Kidney epithelial cell (primary cell): ENCODE results near the gene GTPBP3. TPM values are rescaled to one million over a fixed set of nuclear protein-coding genes. Genes with fewer than 3 reads are reported as not detected.
"Not testable (repeated sequence)": the region's sequence is repeated elsewhere in the genome, so short reads cannot be mapped to it uniquely, and the experiment has no call there.

Experiments
- DNase-seq: peaks from one replicate; pipeline ENCODE4 v3.0.0-alpha.2; 2010; ENCODE audit warnings: low read depth
- H3K27me3 ChIP-seq: 2 replicates; pipeline ENCODE4 v1.6.0; 2011; ENCODE audit warnings: low read length; ENCODE audit not compliant: control insufficient read depth, insufficient read depth
- H3K36me3 ChIP-seq: 2 replicates; pipeline ENCODE4 v1.5.1; 2011; ENCODE audit warnings: low read length; ENCODE audit not compliant: control insufficient read depth, insufficient read depth
- H3K4me3 ChIP-seq: 2 replicates; pipeline ENCODE4 v1.5.1; 2011; ENCODE audit warnings: low read depth, mild to moderate bottlenecking, control low read depth, low read length
- total RNA-seq: library from RNA; depleted of rRNA; stranded (reverse); fragments of >200 nt; gene quantifications from 2 replicates; pipeline ENCODE4 v1.2.3, GENCODE V29; 2015
- TF ChIP-seq, protein P1 (sequence below): IDR thresholded peaks from 2 replicates; pipeline ENCODE4 v1.5.1; 2011; ENCODE audit warnings: mild to moderate bottlenecking, moderate library complexity, low read length, control low read depth, inconsistent platforms; ENCODE audit not compliant: insufficient read depth, poor library complexity, severe bottlenecking

The GTPBP3 gene, protein sequence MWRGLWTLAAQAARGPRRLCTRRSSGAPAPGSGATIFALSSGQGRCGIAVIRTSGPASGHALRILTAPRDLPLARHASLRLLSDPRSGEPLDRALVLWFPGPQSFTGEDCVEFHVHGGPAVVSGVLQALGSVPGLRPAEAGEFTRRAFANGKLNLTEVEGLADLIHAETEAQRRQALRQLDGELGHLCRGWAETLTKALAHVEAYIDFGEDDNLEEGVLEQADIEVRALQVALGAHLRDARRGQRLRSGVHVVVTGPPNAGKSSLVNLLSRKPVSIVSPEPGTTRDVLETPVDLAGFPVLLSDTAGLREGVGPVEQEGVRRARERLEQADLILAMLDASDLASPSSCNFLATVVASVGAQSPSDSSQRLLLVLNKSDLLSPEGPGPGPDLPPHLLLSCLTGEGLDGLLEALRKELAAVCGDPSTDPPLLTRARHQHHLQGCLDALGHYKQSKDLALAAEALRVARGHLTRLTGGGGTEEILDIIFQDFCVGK
- 31.8 and 38.1 TPM in 2 replicates for total RNA-seq

DNA sequence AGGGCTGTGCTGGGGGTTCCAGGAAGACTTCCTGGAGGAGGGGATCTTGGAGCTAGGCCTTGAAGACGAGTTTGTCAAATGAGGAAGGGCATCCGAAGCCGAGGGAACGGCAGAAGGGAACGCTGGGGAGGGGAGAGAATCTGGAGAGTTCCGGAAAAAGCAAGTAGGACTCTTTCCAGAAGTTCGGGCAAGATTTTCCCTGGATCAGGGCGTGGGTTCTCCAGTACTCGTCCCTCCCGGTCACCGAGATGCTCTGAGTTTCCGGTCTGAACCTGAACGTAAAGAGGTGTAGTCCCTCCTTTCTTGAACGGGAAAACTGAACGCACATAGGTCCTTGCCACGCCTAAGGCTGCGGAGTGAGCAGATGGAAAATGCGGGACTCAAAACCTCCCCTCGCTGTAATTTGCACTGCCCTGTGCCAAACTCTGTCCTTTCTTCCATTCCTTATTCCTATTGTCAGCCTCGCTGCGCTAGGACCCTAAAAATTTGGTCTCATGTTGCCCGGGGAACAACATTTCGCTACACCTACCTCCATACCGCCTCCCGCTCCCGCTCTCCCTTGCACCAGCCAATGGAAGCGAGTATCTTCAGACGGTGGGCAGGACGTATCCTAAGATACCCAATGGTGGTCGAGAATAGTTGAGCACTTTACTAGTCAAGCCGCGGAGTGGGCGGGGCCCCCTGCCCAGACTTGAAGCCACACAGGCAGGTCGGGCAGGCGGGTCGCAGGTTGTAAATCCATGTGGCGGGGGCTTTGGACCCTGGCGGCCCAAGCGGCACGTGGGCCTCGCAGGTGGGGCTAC, at the start of gene GTPBP3:
TSS of gene GTPBP3 (plus strand) at position 682 of the 803 bp plus-strand sequence. CDS start at position 741, 59 bp downstream.
- TF ChIP-seq, protein P1, sequence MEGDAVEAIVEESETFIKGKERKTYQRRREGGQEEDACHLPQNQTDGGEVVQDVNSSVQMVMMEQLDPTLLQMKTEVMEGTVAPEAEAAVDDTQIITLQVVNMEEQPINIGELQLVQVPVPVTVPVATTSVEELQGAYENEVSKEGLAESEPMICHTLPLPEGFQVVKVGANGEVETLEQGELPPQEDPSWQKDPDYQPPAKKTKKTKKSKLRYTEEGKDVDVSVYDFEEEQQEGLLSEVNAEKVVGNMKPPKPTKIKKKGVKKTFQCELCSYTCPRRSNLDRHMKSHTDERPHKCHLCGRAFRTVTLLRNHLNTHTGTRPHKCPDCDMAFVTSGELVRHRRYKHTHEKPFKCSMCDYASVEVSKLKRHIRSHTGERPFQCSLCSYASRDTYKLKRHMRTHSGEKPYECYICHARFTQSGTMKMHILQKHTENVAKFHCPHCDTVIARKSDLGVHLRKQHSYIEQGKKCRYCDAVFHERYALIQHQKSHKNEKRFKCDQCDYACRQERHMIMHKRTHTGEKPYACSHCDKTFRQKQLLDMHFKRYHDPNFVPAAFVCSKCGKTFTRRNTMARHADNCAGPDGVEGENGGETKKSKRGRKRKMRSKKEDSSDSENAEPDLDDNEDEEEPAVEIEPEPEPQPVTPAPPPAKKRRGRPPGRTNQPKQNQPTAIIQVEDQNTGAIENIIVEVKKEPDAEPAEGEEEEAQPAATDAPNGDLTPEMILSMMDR: no peak
- no peaks in the 10 kb centered on the region for H3K36me3 ChIP-seq
- DNase-seq: peak; percentile 96
- peak within 1 kb of the TSS; percentile 68 for H3K4me3 ChIP-seq
- H3K27me3 ChIP-seq: no peaks in the 10 kb centered on the region

DNA sequence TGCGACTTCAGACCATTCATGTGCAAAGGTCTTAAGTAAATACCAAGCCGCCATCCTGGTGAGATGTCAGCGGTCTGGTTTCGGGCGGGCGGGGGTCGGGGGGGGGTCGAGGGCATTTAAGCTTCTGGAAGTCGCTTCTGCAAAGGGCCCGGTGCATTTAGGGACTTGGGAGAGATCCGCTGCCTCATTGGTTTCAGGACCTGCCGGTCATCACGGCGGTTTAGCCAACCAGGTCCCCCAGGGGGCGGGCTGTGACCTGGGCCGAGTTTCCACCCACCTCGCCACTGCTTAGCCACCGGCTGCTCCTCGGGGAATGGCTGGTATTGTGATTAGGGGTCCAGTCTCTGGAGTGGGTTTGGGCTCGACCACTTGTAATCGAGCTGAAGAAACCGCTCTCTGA, 47.9 kb upstream of the GTPBP3 start:
- peak; percentile 67 for DNase-seq
- TF ChIP-seq, protein P1: no peak
- no peak overlapping the region for H3K4me3 ChIP-seq
- H3K36me3 ChIP-seq: no peaks in the 10 kb centered on the region
- H3K27me3 ChIP-seq: no peaks in the 10 kb centered on the region

DNA sequence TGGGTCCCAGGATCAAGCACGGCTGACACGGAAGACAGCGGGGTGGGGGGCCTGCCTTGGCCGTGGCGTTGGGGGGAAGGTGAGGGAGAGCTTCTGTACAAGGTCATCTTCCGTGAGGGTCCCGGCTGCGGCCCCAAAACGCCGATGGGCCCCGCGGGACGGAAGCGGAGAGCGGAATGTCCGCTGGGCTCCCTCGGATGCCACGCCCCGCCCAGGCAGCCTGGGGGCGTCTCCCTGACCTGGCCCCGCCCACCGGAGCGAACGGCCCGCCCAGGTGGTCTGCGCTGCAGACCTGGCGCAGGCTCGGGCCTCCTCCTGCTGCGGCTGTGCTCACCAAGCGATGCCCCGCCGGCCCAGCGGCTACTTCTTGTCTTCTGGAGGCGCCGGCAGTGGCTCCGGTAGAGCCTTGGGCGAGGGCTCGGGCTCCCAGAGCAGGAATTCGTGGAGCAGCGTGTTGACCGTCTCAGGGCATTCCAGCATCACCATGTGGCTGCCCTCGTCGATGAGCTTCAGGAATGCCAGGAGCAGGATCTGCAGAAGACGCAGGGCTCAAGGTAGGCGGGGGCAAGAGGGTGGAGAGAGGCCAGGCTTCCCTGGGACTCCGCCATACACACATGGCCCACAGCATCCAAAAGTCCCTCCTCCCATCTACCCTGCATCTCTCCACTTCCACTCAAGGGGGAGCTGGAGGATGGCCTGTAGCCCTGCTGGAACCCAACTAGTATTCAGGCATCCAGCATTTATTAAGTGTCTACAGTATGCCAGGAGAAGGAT, 44.9 kb upstream of the GTPBP3 start:
- peak overlapping the region; percentile 47 for H3K4me3 ChIP-seq
- DNase-seq: peak; percentile 56
- TF ChIP-seq, protein P1: peak; percentile 71
- H3K27me3 ChIP-seq: no peaks in the 10 kb centered on the region
- H3K36me3 ChIP-seq: no peaks in the 10 kb centered on the region

DNA sequence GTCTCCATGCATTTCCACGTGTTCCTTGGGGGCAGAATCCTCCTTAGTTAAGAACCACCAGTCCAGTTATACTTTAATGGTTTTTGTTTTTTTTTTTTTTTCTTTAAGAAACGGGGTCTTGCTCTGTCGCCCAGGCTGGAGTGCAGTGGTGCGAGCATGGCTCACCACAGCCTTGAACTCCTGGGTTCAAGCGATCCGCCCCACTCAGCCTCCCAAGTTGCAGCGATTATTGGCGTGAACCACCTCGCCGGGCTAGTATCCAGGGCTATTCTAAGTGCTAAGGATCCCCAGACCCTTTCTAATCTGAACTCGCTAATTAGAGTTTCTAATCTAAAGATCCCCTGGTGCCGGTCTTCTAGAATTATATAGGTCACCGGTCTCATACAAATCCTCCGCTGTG, 43.7 kb upstream of the GTPBP3 start:
- TF ChIP-seq, protein P1: no peak
- no peak for DNase-seq
- no peaks in the 10 kb centered on the region for H3K36me3 ChIP-seq
- no peak overlapping the region for H3K4me3 ChIP-seq
- H3K27me3 ChIP-seq: no peaks in the 10 kb centered on the region

DNA sequence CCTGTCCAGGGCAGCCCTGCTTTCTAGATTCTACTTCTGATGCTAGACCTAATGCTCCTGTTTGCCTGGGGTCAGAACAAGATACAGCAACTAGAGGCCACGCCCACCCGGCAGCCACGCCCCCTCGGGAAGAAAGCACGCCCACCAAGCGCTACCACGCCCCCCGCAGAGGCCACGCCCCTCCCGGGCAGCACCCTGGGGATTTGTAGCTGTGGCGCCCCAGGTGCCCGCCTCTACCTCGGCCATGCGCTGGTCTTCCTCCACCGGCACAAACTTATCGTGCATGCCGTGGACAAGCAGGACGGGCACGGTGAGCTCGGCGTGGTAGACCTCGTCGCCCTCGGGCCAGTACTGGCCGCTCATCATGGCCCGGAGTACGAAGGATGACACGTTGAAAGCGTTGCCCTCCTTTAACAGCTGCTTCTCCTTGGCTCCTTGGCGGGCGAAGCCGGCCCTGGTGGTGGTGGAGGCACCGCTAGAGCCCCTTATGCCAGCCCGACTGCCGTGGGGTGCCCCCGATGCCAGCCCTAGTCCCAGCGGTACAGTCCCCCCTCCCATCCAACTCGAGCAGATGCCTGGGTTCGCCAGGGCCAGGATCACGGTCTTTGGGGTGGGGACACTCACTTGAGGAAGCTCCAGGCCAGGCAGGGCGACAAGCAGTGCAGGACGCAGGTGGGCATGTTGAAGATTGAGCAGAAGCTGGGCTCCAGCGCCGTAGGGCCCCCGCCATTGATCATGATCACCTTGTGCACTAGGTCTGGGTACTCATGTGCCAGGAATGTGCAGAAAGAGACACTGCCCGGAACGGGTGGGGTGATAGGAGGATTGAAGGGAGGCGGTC, 43.1 kb upstream of the GTPBP3 start:
- TF ChIP-seq, protein P1: no peak
- no peak overlapping the region for H3K4me3 ChIP-seq
- no peak for DNase-seq
- no peaks in the 10 kb centered on the region for H3K27me3 ChIP-seq
- H3K36me3 ChIP-seq: peaks cover 2% of the 10 kb centered on the region

DNA sequence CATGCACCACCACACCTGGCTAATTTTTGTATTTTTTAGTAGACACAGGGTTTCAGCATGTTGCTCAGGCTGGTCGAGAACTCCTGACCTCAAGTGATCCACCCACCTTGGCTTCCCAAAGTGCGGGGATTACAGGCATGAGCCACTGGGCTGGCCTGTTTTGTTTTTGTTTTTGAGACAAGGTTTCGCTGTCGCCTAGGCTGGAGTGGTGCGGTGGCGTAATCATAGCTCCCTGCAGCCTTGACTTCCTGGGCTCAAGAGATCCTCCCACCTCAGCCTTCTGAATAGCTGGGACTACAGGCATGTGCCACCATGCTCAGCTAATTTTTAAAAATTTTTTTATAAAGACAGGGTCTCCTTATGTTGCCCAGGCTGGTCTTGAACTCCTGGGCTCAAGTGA, 41.8 kb upstream of the GTPBP3 start:
- H3K4me3 ChIP-seq, DNase-seq, H3K27me3 ChIP-seq, H3K36me3 ChIP-seq: not testable (repeated sequence)
